Cardiac muscle cell (in vitro differentiated cells and primary cell): ENCODE results near the gene TRAPPC6A. TPM values are rescaled to one million over a fixed set of nuclear protein-coding genes. Genes with fewer than 3 reads are reported as not detected.

ENCODE experiments used
- DNase-seq, 2 donors: peaks; one replicate each; pipeline versions ENCODE4 v3.0.0 to v3.0.0-alpha.2; 2010 to 2017; ENCODE audit warnings: low read depth in 1 of 2, low spot score in 1 of 2
- H3K27ac ChIP-seq: fragments of 200-600 bp; sonication (generic); 2 replicates; pipeline ENCODE4 v1.5.1; 2016
- H3K27me3 ChIP-seq: fragments of 200-600 bp; sonication (generic); 2 replicates; pipeline ENCODE4 v1.6.0; 2016; ENCODE audit warnings: control low read depth
- H3K36me3 ChIP-seq: fragments of 200-600 bp; sonication (generic); 2 replicates; pipeline ENCODE4 v1.5.1; 2016; ENCODE audit warnings: control low read depth
- H3K4me1 ChIP-seq: fragments of 200-600 bp; sonication (generic); 2 replicates; pipeline ENCODE4 v1.8.1; 2017; ENCODE audit warnings: low read depth, mild to moderate bottlenecking, mixed run types
- H3K4me3 ChIP-seq: fragments of 200-600 bp; sonication (generic); 2 replicates; pipeline ENCODE4 v1.5.1; 2016; ENCODE audit warnings: mild to moderate bottlenecking
- H3K9me3 ChIP-seq: fragments of 200-600 bp; sonication (generic); 2 replicates; pipeline ENCODE4 v1.5.1; 2017; ENCODE audit warnings: low read depth, mild to moderate bottlenecking, control low read depth
- polyA plus RNA-seq: library from polyadenylated mRNA; unstranded; fragments of >200 nt; fragmentation: Nextera tagmentation; extraction: Ambion mirVana; gene quantifications from 2 replicates; pipeline ENCODE4 v1.2.1, GENCODE V29; 2016
- total RNA-seq: library from RNA; depleted of rRNA; stranded (reverse); fragments of >200 nt; gene quantifications from 2 replicates; pipeline ENCODE4 v1.2.3, GENCODE V29; 2016
- TF ChIP-seq, protein P1 (sequence below): IDR thresholded peaks from 2 replicates; pipeline ENCODE4 v1.5.1; 2012; ENCODE audit warnings: low read depth, mild to moderate bottlenecking, low read length

The TRAPPC6A gene
- total and polyA plus RNA-seq, 2 experiments from 2014 or later: 123 to 155 TPM

DNA sequence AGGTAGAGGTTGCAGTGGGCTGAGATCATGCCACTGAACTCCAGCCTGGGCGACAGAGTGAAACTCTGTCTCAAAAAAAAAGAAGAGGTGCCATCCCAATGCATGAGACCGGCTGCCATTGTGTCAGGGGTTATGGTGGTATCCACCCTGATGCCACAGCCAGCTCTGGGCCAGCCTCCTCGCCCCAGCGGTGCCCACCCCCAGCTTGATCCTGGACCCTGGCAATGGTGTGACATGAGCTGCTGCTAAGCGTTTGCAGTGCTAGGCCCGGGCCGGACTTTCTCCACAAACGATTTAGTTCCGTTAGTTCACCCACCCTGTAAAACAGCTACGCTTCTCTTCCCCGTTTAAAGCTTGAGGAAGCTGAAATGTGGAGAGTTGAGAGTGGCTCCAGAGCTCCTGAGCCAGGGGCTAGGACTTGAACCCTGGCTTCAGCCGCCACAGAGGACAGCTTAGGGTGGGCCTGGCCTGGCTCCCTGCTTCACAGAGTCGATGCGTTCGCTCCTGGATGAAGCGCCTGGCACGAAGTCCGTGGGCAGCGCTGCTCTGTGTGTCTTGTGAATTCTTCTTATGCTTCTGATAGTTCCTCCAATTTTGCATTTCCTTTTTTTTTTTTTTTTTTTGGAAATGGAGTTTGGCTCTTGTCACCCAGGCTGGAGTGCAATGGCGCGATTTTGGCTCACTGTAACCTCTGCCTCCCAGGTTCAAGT, 42.7 kb downstream of the TRAPPC6A start:
- TF ChIP-seq, protein P1, sequence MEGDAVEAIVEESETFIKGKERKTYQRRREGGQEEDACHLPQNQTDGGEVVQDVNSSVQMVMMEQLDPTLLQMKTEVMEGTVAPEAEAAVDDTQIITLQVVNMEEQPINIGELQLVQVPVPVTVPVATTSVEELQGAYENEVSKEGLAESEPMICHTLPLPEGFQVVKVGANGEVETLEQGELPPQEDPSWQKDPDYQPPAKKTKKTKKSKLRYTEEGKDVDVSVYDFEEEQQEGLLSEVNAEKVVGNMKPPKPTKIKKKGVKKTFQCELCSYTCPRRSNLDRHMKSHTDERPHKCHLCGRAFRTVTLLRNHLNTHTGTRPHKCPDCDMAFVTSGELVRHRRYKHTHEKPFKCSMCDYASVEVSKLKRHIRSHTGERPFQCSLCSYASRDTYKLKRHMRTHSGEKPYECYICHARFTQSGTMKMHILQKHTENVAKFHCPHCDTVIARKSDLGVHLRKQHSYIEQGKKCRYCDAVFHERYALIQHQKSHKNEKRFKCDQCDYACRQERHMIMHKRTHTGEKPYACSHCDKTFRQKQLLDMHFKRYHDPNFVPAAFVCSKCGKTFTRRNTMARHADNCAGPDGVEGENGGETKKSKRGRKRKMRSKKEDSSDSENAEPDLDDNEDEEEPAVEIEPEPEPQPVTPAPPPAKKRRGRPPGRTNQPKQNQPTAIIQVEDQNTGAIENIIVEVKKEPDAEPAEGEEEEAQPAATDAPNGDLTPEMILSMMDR: no peak
- H3K4me1 ChIP-seq: peaks cover 8% of the 10 kb centered on the region
- no peak overlapping the region for H3K27ac ChIP-seq
- no peaks in the 10 kb centered on the region for H3K9me3 ChIP-seq
- DNase-seq: no peak
- H3K36me3 ChIP-seq: no peaks in the 10 kb centered on the region
- no peaks in the 10 kb centered on the region for H3K27me3 ChIP-seq
- no peak overlapping the region for H3K4me3 ChIP-seq

DNA sequence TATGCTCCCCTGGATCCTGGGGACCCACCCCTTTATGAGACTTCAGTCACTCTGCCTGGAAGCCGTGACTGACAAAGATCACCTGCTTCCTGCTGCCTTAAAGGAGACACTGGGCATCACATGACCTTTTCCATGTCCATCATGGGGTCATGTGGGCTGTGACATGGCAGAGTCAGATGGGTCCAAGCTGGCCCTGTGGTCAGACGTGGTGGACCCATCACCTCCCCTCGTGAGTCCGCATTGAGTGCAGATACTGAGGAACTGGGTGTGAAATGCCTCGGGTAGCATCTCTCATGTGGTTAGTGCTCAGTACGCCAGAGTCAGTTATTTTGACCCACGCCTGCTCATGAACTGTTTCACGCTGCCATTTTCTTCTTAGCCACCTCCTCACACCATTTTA, 44.4 kb downstream of the TRAPPC6A start:
- peaks cover 8% of the 10 kb centered on the region for H3K4me1 ChIP-seq
- H3K27me3 ChIP-seq: no peaks in the 10 kb centered on the region
- no peak overlapping the region for H3K27ac ChIP-seq
- H3K36me3 ChIP-seq: no peaks in the 10 kb centered on the region
- no peaks in the 10 kb centered on the region for H3K9me3 ChIP-seq
- TF ChIP-seq, protein P1: no peak
- H3K4me3 ChIP-seq: no peak overlapping the region
- DNase-seq: no peak

DNA sequence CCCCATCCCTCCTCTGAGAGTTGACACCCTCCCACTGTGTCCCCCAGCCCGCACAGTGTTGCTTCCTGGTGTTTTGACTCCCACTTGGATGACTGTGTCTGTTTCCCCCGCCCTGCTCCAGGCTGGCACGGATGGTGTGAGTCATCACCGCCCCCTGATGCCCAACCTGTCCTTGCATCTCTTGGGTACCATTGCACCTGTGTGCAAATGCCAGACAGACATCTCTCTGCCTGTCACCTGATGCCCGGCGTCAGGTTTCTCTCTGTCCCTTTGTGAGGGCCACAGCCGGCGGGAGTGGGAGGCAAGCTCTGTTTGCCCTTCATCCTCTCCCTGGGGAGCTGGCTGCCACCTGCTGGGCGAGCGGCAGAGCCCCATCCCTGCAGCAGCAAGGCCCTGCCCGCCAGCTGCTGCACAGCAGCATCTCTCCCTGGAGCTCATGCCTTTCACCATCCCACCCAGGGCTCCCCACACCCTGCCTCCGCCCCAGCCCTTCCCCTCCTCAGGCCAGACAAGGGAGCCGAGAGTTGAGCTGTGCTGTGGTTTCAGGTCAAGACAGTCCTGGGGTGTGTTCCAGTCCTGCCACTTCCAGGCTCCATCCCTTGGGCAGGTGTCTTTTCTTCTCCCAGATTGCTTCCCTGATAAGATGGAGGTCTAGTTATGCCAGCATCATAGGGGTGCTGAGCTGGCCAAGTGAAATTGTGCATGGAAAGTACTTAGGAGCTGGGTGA, 47.0 kb downstream of the TRAPPC6A start:
- Histone ChIP-seq H3K36me3 (no peaks in the 10 kb centered on the region), H3K27ac (no peak overlapping the region), H3K27me3 (no peaks in the 10 kb centered on the region), H3K9me3 (no peaks in the 10 kb centered on the region), H3K4me1 (peaks cover 1% of the 10 kb centered on the region), H3K4me3 (no peak overlapping the region)
- TF ChIP-seq, protein P1: no peak
- no peak for DNase-seq

DNA sequence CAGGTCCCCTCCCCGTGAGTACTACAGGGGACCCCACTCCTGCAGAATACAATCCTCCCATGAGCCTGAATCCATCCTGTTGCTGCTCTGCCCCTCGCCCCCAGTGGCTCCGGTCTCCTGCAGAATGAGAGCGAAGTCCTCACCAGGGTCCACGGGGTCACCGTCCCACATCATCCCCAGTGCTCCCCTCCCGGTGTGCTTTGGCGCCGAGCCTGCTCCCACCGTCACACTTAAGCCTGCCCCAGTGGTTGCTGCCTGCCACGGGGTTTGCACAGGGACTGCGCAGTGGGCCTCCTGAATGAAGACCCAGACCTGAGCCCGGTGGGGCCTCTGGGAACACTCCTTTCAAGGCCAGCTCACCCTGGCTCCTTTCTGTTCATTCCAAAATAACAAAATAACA, 47.8 kb downstream of the TRAPPC6A start:
- Histone ChIP-seq H3K9me3 (no peaks in the 10 kb centered on the region), H3K27ac (no peak overlapping the region), H3K4me1 (no peaks in the 10 kb centered on the region), H3K4me3 (no peak overlapping the region), H3K36me3 (no peaks in the 10 kb centered on the region), H3K27me3 (no peaks in the 10 kb centered on the region)
- no peak for DNase-seq
- TF ChIP-seq, protein P1: no peak

DNA sequence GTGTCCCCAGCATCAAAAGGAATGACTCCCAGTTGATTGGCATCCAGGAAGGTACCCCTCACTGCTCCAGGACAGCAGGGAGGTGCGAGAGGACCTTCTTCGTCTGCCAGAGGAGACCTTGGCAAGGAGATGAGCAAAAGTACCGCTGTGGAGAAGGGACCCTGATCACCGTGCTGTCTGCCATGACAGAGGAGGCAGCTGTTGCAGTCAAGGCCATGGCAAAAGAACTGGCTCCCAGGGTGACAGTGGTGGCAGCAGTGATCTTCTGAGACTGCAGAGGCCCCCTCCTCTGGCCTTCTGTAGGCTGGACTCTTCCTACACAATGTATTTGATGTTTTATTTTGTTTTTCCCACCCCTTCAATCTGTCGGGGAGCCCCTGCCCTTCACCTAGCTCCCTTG, 49.2 kb downstream of the TRAPPC6A start:
- H3K27ac ChIP-seq: no peak overlapping the region
- no peaks in the 10 kb centered on the region for H3K9me3 ChIP-seq
- no peak for DNase-seq
- no peaks in the 10 kb centered on the region for H3K36me3 ChIP-seq
- TF ChIP-seq, protein P1: no peak
- no peak overlapping the region for H3K4me3 ChIP-seq
- H3K4me1 ChIP-seq: no peaks in the 10 kb centered on the region
- H3K27me3 ChIP-seq: no peaks in the 10 kb centered on the region
